Stimulated activated naive CD8-positive, alpha-beta T cell treated with anti-CD3 and anti-CD28 coated beads, Interleukin-15, Interleukin-2, amounts not matched to agents 100 U/mL and 50 U/mL, for 24 hours (primary cell): ENCODE data around the gene MRRF.
A peak's percentile ranks its signal among the peaks of the same experiment; 100 is the strongest.

Experiments
- ATAC-seq: fragments of 150-1000 bp; cut with Tn5 transposase; one replicate; pipeline ENCODE4 v1.10.0; 2021
- DNase-seq: peaks from one replicate; pipeline ENCODE4 v3.0.0; 2021

The MRRF gene

GRCh38 chr9:122228568-122229484 is 35.9 kb upstream of the MRRF start, which contains the start of gene LHX6:
LHX6 (minus strand) TSS chr9:122228957; CDS start chr9:122228740, 217 bp downstream.
- ATAC-seq (peak; percentile 21), DNase-seq (no peak)

GRCh38 chr9:122229485-122229837 is 35.2 kb upstream of the MRRF start:
- ATAC-seq (no peak), DNase-seq (no peak)

- no peak for ATAC-seq
- no peak for DNase-seq
Observed at GRCh38 chr9:122232796-122233306, 31.8 kb upstream of the MRRF start.

- DNase-seq (no peak), ATAC-seq (no peak)
Observed at GRCh38 chr9:122234022-122234748, 30.5 kb upstream of the MRRF start.

GRCh38 chr9:122236681-122237080 is 28.0 kb upstream of the MRRF start:
- DNase-seq (no peak), ATAC-seq (no peak)

- ATAC-seq: no peak
- DNase-seq: no peak
Observed at GRCh38 chr9:122239722-122240121, 25.0 kb upstream of the MRRF start.

GRCh38 chr9:122244349-122244748 is 20.3 kb upstream of the MRRF start:
- no peak for DNase-seq
- no peak for ATAC-seq

GRCh38 chr9:122246666-122247065 is 18.0 kb upstream of the MRRF start:
- no peak for DNase-seq
- no peak for ATAC-seq

GRCh38 chr9:122248448-122248865 is 16.2 kb upstream of the MRRF start:
- DNase-seq (no peak), ATAC-seq (no peak)

GRCh38 chr9:122251351-122251750 is 13.3 kb upstream of the MRRF start:
- no peak for ATAC-seq
- DNase-seq: no peak

- ATAC-seq: no peak
- no peak for DNase-seq
Observed at GRCh38 chr9:122252796-122253195, 11.9 kb upstream of the MRRF start.

- ATAC-seq (no peak), DNase-seq (no peak)
Observed at GRCh38 chr9:122254761-122255160, 9.9 kb upstream of the MRRF start.

- ATAC-seq: no peak
Observed at GRCh38 chr9:122256206-122256605, 8.5 kb upstream of the MRRF start.

GRCh38 chr9:122258886-122259415 is 5.7 kb upstream of the MRRF start:
- DNase-seq: no peak
- no peak for ATAC-seq

More at GRCh38 chr9:122256206-122256605, 8.5 kb upstream of the MRRF start:
- no peak for DNase-seq

GRCh38 chr9:122261469-122261881 is 3.2 kb upstream of the MRRF start:
- ATAC-seq (no peak), DNase-seq (no peak)

GRCh38 chr9:122262073-122262472 is 2.6 kb upstream of the MRRF start:
- DNase-seq: no peak
- ATAC-seq: no peak

GRCh38 chr9:122263699-122264349 is 858 bp upstream of the MRRF start:
- DNase-seq: no peak
- ATAC-seq: no peak

- ATAC-seq (peak; percentile 51), DNase-seq (no peak)
Observed at GRCh38 chr9:122265149-122265915, 650 bp downstream of the MRRF start.

- no peak for ATAC-seq
- no peak for DNase-seq
Observed at GRCh38 chr9:122268041-122268814, 3.5 kb downstream of the MRRF start.

- no peak for DNase-seq
- ATAC-seq: no peak
Observed at GRCh38 chr9:122274055-122274454, 9.4 kb downstream of the MRRF start.

GRCh38 chr9:122276096-122276495 is 11.4 kb downstream of the MRRF start:
- DNase-seq (no peak), ATAC-seq (no peak)
